Measurements from ENCODE around the gene ZBTB16.

DNA sequence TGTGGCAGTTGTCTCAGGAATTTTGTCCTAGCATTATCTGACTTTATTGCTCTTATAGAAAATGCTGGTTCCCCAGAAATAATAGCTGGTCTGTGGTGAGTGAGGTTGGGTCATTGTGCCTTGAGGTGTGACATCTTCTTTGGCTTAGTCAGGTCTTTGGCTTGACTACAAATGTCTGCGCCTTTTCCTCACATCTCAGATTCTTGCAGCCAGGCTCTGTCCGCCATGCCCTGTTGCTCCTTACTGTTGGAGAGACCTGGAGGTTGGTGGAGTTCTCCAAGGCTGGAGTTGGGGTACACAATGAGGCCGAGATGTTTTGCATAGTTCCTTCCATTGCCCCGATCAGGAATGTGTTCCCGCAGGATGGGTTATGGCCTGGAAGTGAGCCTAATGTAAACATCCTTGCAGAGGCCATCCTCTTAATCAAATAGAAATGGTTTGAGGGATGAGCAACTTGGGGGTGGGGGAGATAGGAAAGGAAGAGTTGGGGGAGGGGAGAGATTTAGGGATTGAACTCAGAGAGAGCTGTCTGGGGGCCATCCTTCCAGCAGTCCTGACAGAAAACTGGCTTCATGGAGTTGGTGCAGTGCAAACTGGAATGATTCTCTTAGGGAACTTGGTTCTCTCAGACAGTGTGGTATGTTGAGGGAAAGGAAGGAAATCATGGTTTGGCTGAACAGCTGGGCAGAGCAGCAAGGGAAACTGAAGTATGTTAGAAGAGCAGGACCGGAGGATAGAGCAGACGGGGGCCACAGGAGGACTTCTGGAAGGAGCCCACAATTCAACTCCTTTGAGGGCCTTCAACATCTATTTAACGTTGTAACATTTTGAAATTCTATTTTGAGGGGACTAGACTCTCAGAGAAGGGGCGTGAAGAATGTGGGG lies 49.9 kb downstream of the ZBTB16 start:
- TF ChIP-seq, protein P1, sequence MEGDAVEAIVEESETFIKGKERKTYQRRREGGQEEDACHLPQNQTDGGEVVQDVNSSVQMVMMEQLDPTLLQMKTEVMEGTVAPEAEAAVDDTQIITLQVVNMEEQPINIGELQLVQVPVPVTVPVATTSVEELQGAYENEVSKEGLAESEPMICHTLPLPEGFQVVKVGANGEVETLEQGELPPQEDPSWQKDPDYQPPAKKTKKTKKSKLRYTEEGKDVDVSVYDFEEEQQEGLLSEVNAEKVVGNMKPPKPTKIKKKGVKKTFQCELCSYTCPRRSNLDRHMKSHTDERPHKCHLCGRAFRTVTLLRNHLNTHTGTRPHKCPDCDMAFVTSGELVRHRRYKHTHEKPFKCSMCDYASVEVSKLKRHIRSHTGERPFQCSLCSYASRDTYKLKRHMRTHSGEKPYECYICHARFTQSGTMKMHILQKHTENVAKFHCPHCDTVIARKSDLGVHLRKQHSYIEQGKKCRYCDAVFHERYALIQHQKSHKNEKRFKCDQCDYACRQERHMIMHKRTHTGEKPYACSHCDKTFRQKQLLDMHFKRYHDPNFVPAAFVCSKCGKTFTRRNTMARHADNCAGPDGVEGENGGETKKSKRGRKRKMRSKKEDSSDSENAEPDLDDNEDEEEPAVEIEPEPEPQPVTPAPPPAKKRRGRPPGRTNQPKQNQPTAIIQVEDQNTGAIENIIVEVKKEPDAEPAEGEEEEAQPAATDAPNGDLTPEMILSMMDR (IDR thresholded peaks at IDR 0.05), result no peak
- no peak for TF ChIP-seq POLR2A (IDR thresholded peaks at IDR 0.05)

All from testis (tissue), 2 donors.